IPS DF 19.7 (cell line): ENCODE data around the gene DGKZ.

Experiments
- DNase-seq: peaks from one replicate; pipeline ENCODE4 v3.0.0-alpha.2; 2013; ENCODE audit warnings: low read depth, low spot score

The DGKZ gene

DNA sequence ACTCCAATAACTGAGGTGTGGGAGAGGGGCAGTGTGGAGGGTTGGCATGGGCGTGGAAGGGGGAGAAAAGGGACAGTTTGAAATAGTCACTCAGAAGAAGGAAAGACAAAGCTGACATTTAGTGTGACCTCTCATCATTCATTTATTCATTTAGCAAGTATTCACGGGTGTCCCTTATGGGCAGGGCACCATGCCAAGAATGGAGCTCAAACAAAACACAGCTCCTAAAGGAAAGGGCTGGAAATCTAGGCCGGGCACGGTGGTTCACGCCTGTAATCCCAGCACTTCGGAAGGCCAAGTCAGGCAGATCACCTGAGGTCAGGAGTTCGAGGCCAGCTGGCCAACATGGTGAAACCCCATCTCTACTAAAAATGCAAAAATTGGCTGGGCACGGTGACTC, 19.4 kb upstream of the DGKZ start:
- DNase-seq, result no peak

DNA sequence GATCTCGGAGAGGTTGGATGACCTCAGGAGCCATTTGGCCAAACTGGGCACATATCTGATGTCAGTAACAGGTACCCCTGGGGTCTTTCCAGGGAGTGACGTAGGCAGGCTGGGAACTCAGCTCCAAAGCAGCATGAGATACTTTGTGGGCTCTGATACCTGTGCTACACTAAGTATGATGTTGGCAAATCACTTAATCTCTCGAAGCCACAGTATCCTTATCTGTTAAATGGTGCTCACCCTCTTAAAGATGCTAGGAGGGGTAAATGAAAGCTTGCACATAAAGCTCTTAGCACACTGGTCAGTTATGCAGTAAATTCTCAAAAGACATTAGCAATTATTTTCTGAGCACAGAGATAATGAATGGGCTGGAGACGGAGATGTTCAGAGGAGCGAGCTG, 17.1 kb upstream of the DGKZ start:
- no peak for DNase-seq

DNA sequence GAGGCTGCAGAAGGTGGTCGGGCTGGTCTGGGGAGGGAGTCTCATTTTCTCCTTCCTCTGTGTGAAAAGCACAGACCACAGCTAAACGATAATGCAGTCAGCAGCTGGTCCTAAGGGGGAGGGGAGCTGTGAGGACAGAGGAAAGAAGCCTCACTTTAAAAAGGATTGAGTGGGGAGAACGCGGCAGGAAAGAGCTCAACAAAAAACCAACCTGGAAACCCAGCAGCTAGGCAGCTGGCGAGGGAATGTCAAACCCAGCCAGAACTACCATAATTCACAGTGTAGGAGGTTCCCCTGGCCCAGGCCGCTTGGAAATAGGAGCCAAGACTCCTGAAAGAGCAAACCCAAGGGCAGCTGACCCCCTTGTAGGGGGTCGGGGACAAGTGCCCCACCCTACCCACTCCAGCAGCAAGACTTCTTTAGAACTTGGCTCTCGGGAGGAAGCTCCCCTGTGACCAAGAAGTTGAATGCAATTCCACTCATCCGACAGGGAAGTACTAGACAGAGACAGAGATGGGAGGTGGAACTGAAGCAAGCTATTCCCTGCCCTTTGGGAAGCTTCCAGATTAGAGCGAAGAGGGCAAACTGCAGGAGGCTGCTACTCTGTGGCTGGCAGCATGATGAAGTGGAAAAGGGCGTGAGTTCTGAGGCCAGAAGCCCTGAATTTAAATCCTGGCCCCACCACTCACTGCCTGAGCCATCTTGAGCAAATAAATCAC, 16.5 kb upstream of the DGKZ start:
- DNase-seq, result no peak

DNA sequence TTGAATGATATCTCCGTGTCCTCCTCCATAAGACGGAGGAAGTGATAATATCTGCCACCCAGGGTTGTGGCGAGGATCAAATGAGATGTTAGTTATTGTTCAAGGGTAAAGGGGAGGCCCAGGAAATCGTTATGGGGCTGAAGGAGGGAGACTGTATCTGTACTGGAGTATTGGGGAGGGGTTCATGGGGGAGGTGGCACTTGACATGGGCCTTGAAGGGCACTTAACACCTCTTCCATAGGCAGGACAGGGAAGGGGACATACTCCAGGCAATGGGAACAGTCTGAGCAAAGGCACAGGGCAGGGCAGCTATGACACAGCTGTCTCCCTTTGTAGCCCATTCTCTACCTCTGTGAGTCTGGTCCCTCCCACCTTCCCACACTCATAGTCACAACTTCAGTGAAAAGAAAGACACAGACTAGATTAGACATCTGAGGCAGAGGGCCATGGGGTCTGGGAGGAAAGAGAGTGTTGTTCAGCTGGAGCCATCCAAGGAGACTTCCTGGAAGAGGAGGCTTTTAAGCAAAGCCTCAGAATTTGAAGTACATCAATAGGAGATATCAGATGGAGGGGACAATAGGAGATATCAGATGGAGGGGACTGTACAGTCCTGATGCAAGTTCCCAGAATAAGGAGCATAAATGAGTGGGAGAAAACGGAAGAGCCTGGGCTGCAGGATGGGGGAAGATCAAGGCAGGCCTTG, 15.8 kb upstream of the DGKZ start:
- DNase-seq, result no peak

DNA sequence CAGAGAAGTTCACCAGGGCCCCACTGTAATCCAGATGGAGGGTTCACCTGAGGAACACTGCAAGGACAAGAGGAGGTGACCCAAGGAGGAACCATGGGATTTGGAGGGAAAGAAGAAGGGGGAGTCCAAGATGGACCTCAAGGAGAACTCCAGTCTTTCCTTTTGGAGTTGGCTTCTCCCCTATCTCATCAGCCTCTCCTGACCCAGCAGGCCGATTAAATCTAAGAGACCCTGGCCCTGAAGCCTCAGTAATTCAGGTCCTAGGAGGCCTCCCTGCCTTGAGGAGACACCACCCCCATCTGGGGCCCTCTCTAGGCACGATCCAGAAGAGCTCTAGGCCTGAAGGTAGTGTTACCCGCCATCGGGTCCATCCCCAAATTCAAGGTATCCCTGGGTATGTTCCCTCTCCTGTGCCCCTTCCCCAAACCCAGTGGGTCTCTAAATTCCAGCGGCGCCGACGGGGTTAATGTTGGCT, 15.1 kb upstream of the DGKZ start:
- no peak for DNase-seq

DNA sequence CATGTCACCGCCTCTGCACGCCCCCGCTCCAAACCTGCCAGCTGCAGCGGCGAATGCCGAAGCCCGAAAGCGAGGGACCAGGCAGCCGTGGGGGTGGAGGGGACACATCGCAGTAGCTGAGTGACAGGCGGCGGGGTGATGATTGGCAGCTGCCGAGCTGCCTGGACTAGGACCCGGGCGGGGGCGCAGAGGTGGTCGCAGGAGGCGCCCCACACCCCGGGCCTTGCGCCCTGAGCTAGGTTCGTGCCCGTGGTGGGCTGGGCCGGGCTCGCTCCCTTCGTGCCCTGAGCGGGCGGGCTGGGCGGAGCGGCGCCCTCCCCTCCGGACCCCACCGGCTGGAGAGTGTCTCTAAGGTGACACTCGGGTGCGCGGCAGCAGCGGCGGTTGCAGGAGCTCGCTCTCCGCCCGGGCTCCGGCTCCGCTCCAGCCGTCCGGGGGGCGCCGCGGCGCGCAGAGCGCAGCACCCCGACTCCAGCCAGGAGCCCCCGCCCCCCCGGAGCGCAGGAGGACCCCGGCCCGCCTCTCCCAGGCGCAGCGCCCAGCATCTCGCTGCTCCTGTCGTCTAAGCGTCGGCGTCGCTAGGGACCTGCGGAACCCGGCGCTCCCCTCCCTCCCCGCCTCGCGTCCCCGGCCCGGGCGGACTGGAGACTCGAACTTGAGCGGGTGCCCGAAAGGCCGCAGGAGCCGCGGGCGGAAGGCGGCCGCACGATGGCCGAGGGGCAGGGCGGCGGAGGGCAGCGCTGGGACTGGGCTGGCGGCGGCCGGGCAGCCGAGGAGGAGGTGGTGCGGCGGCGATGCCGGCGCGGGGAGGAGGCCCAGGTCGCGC, 14.5 kb upstream of the DGKZ start:
- DNase-seq, result no peak

DNA sequence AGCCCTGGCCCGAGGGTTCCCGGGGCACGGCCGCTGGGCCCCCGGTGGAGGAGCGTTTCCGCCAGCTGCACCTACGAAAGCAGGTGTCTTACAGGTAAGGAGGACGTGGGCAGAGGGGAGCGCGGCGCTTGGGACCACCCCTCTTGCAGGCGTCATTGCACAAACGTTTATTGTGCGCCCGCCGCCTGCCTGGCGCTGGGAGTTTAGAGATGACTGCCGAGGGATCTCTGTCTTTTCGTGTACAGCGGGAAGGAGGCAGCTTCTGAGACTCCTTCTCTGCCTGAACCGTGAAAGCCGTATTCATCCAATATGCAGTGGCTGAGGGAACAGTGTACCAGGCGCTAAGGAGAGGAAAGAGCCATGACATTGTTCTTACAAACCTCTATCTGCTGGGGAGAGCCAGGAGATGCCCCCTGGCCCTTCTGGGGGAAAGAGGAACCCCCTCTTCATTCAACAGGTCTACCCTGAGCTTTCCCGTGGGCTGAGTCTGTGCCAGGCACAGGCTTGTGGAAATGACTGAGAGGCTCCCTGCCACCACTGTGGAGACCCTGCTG, 13.8 kb upstream of the DGKZ start:
- DNase-seq, result no peak

DNA sequence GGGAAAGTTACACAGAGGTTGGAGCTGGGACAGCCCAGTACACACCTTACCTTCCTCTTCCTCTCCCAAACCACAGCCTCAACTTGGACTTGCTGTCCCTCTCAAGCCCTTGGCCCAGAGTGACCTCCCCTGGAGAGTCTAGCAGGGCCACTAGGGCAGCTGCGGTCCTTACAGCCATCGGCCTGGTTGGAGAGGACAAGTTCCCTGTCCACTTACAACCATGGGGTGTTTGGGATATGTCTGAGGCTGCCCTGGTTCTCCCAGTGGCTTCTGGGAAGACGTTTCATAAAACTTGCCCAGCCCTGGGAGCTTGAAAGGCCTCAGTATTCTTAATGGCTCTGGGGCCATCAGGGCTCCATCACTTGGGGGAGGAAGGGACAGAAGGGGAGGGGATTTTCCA, 13.1 kb upstream of the DGKZ start:
- no peak for DNase-seq

DNA sequence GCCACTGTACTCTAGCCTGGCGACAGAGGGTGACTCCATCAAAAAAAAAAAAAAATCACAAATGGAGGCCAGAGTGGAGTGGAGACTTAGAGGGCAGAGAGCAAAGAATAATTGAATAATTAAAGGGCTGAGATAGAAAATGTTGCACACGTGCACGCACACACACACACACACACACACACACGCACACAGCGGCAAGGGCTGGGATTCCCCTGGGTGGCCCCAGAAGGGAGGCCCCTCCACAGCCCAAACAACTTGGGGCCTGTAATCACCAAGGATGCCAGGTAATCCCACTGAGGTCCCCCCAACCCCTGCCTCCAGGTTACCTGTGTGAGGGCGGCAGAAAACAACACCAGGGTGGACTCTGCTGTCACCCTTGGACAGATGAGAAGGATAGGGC, 12.0 kb upstream of the DGKZ start:
- no peak for DNase-seq

DNA sequence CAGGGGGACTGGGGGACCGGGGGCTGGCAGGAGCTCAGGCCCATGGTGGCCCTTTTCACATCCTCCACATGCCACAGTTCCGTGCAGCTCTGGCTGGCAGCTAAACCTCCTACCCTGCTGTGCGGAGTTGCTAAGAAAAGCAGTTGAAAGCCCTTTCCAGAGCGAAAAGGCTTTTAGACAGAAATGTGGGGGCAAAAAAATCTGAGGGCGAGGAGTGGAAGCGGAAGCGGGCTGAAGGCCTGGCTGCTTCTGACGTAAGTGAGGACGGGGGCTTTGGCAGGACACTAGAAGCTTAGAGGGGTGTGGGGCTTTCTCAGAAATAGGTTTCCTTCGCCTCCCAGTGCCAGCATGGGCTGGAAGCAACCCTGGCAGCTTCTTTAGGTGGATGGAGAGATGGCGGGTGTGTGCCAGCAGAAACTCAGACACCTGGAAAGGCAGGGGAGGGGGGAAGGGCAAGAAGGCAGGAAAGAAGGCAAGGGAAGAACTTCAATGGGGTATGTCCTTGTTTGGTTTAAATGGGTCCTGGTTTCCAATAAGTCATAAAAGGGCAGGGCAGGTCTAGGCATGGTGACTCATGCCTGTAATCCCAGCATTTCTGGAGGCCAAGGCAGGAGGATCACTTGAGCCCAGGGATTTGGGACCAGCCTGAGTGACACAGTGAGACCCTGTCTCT, 11.2 kb upstream of the DGKZ start:
- DNase-seq, result no peak

DNA sequence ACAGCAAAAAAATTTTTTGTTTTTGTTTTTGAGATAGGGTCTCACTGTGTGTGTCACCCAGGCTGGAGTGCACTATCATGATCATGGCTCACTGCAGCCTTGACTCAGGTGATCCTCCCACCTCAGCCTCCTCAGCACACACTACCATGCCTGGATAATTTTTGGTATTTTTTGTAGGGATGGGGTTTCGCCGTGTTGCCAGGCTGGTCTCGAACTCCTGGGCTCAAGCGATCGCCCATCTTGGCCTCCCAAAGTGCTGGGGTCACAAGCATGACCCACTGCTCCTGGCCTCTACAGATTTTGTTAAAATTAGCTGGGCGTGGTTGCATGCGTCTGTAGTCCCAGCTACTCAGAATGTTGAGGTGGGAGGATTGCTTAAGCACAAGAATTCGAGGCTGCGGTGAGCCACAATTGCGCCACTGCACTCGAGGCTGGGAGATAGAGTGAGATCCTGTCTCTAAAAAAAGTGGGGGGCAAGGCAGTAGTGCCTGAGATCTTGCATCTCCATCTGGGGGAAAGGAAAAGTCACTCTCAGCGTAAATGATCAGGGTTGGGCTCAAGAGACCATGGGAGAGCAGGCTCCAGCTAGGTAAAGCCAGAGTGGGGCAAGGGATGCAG, 10.6 kb upstream of the DGKZ start:
- no peak for DNase-seq

DNA sequence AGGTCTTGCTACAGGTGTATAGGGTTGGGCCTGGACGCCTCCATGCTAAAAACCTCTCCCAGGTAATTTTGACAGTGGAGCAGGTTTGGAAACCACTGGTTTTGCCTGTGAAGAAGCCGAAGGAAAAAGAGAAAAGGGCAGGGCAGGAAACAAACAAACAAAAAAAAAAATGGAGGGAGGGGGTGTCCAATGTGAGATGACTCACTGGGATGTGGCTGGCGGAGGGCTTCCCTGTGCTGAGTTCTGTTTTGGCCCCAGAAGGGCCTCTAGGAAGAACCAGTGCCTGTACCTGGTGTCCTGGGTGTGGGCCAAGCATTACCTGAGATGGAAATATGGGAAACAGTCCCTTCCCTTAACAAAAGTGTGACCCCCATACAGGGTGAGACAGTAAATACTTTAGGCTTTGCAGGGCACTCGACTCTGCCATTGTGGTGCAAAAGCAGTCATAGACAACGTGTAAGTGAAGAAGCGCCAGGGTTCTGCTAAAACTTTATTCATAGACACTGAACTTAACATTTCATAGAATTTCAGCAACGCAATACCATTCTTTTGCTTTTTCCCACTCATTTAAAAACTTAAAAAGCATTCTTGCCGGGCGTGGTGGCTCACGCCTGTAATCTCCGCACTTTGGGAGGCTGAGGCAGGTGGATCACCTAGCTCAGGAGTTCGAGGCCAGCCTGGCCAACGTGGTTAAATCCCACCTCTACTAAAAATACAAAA, 9.5 kb upstream of the DGKZ start:
- DNase-seq, result no peak

DNA sequence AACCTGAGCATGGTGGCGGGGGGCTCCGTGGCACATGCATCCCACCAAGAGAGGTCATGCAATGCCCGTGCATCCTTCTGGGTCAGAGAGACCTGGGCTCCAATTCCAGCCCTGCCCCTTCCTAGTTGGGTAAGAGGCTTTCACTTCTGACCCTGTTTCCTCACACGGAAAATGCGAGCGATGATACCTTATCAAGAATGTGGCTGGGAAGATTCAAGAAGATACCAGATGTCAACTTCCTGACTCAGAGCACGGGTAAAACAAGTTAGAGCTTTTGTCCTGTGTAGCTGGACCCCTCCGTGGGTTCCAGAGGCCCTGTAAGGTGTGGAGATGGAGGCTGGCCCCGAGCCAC, 8.7 kb upstream of the DGKZ start:
- DNase-seq, result no peak

DNA sequence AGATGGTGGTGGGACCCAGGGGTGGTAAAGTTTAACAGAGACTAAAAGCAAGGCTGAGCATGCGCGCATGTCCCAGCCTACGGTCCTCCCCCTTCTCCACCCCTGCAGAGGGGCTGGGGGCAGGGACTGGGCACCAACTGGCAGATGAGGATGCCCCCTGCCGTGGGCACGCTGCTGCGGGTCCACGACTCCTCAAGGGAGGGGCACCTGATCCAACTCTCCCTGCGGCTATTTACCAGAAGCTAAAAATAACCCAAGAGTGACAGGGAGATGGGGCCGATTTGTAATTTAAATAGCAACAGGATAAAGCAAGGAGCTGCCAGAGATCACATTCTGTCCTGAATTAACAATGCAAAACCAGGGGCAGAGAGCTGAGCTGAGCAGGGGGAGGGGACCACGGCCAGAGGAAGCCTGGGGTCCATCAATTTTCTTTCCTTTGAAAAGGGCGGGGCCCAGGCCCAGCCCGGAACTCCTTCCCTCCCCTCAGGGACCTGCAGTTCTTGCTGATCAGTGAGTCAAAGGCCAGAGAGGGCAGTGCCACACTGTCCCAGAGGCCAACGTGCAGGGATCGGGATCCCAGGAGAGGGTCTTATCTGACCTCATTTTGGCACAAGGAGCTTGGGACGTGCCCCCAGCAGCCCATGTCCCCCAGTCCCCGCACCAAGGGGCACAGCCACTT, 8.1 kb upstream of the DGKZ start:
- DNase-seq, result peak; percentile 96

DNA sequence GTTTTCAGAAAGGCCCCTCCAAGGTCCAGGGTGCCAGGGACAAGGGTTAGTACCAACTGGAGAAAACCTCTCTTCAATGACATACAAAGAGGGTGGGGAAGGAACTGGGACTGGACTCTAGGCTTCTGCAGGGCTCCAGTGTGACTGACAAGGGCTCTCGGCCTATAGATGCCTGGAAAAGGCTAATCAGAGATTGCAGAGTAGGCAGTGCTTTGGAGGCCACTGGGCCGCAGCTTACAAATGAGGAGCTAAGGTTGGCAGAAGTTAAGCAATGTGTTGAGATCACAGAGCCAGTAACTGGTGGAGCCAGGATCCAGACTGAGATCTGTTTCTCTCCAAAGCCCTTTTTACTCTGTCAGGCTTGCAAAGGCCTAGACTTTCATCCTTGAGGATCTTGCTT, 7.4 kb upstream of the DGKZ start:
- no peak for DNase-seq

DNA sequence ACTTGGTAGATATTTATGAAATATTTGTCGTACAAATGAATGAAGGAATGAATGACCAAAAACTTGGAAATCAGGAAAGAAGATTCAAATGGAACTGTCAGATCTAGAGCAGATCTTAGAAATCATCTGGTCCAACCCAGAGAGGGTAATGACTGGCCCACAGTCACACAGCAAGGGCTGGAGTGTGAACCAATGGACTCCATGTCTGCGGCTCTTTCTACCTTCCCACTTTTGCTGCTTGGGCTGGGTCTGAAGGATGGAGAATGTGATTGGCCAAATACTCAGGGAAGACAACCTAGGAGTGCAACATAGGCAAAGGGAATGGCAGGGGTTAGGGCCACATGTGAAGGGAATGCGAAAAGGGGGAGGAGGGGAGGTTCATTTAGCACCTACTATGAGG, 5.8 kb upstream of the DGKZ start:
- no peak for DNase-seq

DNA sequence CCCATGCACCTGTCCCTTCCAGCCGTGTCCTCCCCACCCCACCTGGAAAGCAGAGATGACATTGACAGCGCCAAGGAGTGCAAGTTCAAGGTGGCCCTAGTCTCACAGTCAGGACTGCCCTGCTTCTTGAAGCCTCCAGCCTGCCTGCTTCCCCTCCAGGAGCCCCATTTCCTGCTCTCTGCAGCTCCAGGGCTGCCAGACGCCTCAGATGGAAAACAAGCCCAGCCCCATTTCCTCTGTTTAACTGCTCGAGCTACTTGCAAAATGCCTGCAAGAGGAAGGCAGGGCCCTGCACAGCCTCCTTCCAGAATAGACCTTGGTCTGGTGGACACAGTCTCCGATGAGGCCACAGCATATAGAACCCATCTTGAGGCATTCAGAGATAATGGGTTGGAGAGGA, 5.0 kb upstream of the DGKZ start:
- DNase-seq, result no peak

DNA sequence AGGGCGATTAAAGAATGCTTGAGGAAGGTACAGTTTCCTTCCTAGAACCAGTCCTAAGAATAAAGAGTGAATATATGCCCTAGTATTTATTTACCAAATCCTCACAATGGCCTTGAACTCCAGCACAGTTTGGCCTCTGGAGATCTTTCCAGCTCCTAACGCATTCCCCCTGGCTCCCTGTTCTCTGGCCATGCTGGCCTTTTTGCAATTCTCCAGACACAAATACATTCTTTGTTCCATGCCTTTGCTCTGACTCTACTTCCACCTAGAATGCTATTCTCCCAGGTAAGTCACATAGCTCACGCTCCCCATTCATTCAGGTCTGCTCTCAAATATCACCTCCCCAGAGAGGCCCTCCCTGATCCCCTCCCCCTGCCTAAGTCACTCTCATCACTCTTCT, 3.7 kb upstream of the DGKZ start:
- DNase-seq, result no peak

DNA sequence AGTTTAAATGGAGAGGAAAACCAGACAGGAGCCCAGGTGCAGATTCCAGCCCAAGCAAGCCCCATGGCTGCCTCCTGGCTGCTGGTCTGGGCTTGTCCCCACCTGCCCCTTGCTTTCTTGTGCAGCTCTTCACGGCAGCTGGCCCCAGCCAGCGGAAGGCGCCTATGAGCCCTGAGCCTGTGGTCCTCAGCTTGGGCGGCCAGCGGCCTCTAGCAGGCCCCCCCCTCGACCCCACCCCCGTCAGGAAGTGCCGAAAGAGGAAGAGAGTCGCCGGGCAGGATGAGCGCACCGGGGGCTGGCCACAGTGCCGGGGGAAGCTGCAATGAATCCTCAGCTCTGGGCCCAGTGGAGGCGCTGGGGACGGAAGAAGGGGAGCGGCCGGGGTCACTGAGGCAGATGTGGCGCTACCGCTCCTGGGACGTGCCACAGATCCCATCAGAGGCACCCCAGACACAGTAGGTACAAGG, 2.1 kb upstream of the DGKZ start:
- no peak for DNase-seq

DNA sequence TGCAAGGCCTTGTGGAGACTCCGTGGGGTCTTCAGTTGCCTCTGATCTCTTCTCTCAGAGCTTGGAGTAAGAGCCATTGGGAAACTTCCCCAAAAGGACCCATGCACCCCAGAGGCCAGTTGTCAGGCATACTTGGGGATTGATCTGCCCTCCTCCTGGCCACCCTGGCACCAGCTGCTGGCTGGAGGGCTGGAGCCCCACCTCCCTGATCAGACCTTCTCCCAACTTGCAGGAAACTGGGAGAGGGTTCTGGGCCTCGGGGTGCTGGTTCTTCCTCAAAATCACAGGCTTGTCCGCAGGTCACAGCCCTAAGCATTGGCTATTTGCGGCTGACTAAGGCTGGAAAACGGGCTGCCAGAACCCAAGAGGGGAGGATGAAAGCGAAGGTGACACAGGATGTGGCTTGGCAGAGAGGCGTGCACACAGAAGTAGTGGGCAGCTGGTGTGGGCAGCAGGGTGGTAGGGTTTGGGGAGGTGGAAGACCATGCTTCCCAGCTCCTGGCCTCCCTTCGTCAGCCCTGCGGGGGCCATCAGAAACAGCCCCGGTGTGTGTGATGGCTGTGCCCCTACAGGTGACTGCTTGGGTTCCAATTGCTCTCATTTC, 1.3 kb upstream of the DGKZ start:
- no peak for DNase-seq
